ENCODE results near the gene RAB34.

Gene RAB34, protein sequence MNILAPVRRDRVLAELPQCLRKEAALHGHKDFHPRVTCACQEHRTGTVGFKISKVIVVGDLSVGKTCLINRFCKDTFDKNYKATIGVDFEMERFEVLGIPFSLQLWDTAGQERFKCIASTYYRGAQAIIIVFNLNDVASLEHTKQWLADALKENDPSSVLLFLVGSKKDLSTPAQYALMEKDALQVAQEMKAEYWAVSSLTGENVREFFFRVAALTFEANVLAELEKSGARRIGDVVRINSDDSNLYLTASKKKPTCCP

DNA sequence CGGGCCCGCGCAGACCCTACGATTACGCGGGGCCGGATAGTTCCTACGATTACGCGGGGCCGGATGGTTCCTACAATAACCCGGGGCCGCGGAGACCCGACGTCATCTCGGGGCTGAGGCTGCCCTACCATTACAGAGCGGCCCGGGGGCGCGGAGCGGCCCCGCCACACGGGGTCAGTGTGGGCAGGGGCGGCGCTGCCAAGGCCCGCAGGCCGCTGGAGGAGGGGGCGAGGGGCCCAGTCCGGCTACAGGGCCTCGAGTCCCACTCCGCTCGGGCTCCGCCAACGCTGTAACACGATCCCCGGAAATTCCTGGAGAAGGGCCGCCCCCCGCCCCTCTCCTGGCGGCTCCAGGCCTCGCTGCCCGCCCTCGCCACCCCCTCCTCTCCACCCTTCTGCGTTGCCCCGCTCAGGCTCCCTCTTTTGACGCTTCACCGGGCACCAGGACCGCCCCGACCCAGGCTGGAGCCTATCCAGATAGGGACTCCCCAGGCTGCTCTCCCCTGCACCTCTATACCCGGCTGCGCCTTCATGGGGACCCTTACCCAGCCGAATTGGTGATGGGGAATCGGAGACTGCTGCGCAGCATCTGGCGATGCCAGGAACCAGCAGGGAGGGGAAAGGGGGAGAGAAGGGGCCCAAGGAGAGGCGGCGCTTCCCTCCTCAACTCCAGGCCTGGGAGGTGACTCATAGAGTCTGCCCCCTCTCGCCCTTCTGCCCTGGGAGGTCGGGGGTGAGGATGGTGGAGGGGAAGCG, at the start of gene RAB34:
Gene RAB34, minus strand, starts transcription at position 291 of the 755 bp plus-strand sequence. CDS start 602 bp downstream, outside the sequence.
- no peak for DNase-seq

- no peak for DNase-seq
These were observed 47.4 kb upstream of the RAB34 start for GRCh38 chr17:28765038-28765437.

GRCh38 chr17:28763804-28764266, 46.2 kb upstream of the RAB34 start:
- peak; percentile 16 for DNase-seq

DNA sequence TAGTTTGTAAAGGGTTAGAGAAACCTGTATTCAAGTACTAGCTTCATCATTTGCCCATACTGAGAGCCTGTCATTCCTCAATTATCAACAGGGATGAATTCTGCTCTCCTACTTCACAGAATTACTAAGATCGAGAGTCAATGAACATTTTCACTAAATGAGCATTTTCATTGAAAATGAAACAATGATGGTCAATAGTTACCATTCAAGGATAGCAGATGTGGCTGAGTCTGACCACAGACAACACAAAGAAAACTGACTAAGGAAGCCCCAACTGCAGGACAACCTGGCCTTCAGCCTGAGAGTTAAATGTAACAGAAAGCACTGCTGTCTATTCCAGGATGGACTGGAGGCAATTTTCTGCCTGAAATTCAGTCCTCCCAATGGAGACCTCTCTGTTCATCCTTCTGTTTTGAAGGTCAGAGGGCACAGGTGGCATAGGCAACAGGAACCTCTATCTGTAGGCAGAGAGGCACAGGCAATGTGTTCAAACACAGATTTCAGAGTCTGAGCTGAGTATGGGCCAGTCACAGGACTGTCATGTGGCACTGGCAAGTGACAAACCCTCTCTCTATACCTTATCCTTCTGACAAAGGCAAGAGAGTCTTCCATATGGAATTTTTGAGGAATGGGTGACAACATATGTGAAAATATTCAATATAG, 45.6 kb upstream of the RAB34 start:
- DNase-seq, result no peak

DNA sequence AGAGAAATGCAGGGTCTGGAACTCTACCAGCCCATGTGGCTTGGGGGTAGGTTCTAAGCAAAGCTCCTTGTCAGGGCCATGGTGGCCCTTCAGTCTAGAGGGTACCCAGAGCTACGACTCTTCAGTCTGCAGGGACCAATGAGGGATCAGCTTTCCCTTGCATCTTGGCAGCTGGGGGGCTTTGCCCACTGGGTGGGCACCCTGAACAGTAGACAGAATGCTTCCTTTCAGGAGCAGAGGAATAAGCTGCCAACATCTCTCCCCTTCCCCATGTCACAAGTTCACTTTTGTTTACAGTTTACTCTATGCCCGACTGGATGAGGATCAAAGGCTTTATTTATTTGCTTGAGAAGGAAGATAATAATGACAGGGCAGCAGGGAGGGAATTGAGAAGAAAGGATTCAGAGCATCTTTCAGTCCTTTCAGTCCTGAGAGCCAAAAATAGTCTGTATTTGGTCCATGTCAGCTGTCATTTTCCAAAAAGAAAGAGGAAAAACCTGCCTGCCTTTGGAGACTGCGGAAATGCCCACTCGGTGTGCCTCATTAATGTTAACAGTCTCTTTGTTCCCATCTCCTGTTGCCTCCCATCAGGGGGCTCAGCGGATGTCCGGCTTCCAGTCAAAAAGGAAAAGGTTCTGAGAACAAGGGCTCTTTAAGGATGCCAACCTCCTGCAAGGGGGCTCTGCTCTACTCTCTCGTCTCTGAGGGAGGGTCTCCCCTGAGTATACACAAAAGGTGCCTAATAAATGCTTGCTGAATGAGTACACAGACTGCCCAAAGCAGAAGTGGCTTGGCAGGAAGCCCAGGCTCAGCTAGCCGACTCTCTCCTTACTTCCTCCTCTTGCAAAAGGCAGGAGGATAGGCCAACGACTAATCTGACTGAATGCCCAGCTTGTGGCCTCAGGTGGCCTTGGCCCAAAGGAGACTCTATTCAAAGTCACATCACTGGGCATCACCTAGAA, 43.2 kb upstream of the RAB34 start:
- peak; percentile 9 for DNase-seq

GRCh38 chr17:28759256-28759865, 41.7 kb upstream of the RAB34 start:
- DNase-seq, result no peak

DNA sequence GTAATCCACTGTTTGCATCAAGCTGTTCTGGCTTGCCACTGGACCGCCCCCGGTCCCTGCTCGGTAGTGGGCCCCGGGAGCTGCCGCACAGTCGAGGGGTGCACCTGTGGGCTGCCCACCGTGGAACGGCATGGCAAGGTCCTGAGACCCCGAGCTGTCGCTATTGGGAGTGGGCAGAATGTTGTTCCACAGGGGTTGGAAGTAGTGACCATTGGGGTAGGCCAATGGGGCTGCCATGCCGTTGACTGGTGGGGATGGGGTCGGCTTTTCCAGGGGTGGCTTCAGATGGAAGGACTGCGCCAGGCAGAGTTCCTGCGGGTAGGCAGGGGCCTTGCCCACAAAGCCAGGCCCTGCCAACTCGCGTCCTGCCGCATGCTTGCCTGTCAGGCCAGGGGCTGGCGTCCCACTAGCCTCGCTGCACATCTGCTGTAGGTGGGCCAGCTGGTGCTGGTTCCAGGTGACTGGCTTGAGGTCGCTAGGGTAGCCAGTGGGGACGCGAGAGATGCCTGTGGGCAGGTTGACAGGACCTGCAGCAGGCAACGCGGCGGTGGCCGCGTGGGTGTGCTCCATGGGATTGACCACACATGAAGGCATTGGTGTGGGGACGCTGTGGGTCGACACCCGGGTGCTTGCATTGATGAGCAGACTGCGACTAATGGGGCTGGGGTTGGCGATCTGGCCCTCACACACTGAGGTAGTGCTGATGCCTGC, 40.9 kb upstream of the RAB34 start:
- no peak for DNase-seq

- DNase-seq, result no peak
These were observed 38.6 kb upstream of the RAB34 start for GRCh38 chr17:28756049-28756804.

DNA sequence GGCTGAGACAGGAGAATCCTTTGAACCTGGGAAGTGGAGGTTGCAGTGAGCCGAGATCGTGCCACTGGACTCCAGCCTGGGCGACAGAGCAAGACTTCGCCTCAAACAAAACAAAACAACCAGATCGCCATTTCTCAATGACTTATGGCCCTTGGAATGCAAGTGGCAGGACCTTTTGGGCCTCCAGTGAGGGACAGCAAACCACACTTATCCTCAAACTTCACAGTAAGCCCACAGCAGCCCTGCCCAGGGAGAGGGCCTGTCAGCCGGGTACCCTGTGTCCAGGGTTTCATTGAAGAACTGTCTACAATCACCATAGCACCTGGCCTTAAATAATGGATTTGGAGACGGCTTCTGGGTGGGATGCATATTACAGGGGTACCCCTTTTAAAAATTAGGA, 37.8 kb upstream of the RAB34 start:
- DNase-seq, result no peak

DNA sequence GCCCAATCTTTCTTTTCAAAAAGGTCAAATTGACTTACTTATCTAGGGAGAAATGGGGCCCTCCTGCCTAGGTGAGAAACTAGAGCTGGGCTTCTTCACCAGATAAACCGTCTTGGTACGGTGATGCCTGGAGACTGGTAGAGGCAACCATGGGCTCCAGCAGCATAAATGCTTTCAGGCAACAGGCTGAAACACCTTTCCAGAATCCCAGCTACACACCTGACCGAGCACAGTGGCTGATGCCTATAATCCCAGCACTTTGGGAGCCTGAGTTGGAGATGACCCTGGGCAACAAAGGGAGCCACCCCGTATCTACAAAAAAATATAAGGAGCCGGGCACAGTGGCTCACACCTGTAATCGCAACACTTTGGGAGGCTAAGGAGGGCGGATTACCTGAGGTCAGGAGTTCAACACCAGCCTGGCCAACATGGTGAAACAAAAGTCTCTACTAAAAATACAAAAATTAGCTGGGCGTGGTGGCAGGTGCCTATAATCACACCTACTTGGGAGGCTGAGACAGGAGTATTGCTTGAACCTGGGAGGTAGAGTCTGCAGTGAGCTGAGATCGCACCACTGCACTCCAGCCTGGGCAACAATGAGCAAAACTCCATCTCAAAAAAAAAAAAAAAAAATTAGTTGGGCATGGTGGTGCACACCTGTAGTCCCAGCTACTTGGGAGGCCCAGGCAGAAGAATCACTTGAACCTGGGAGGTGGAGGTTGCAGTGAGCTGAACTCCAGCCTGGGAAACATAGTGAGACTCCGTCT, 34.1 kb upstream of the RAB34 start:
- DNase-seq, result no peak

DNA sequence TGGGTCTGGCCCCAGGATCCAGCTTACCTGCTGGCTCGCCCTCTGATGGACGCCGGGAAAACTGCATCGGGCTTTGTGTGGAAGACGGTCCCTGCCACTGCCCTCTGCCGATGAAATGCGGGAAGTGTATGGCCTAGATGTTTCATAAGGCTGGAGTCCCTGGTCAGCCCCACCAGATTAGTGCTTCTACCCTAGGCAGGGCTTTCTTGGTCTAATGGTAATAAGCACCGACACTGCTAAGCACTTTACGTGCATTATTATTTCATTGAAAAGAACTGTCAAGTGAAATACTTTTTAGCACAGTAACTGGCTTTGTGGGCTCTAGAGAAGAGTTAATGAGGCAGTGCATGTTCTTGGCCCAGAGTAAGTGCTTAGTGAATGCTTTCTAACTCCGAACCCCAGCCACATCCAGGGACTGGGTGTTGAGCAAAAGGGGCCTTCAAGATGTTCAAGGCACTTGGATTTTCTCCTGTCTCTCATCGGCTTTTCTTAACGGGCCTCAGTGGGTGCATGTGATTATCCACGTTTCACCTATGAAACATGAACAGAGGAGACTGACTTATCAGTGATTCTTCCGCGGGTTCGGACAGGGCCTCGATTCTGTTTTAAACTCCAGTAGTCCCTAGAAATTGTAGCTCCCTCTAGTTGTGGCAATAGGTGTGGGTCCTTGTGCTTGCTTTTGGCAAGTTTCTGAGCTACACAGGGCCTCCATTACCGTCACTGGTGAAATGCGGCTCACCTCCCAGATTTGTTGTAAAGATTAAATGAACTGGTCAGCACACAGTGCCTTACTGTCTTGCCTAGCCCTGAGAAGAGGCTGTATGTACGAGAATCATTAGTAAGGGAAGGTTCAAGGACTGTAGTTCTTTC, 32.7 kb upstream of the RAB34 start:
- DNase-seq, result peak; percentile 79

DNA sequence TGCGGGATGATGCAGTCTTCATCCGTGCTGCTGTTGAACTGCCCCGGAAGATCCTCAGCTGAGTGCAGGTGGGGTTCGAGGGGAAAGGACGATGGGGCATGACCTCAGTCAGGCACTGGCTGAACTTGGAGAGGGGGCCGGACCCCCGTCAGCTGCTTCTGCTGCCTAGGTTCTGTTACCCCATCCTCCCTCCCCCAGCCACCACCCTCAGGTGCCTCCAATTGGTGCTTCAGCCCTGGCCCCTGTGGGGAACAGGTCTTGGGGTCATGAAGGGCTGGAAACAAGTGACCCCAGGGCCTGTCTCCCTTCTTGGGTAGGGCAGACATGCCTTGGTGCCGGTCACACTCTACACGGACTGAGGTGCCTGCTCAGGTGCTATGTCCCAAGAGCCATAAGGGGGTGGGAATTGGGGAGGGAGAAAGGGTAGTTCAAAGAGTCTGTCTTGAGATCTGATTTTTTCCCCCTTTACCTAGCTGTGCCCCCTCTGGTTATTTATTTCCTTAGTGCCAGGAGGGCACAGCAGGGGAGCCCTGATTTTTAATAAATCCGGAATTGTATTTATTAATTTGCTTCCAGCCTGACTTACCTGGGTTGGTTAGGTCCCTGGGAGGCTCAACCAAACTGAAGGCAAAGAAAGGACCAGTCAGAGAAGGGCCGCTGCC, 32.0 kb upstream of the RAB34 start:
- no peak for DNase-seq

- DNase-seq, result no peak
These were observed 31.3 kb upstream of the RAB34 start for GRCh38 chr17:28748852-28749515.

DNA sequence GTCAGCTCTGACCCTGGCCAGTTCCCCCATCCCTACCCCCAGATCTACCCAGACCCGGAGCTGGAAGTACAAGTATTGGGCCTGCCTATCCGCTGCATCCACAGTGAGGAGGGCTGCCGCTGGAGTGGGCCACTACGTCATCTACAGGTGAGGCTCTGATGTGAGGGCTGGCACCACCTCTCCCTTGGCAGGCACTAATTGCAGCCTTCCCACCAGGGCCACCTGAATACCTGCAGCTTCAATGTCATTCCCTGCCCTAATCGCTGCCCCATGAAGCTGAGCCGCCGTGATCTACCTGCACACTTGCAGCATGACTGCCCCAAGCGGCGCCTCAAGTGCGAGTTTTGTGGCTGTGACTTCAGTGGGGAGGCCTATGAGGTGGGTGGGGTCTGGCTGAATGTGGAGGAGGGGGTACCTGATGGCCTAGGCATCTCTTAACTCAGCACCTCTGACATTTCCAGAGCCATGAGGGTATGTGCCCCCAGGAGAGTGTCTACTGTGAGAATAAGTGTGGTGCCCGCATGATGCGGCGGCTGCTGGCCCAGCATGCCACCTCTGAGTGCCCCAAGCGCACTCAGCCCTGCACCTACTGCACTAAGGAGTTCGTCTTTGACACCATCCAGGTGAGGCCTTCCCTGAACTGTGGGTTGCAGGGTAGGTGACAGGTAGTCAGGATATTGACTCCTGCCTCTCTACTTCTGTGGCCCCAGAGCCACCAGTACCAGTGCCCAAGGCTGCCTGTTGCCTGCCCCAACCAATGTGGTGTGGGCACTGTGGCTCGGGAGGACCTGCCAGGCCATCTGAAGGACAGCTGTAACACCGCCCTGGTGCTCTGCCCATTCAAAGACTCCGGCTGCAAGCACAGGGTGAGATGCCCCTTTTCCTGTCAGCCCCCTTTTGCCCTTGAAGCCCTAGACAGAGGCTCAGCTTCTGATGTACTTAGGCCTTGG, 30.4 kb upstream of the RAB34 start:
- no peak for DNase-seq

GRCh38 chr17:28747051-28747691, 29.5 kb upstream of the RAB34 start:
- no peak for DNase-seq

DNA sequence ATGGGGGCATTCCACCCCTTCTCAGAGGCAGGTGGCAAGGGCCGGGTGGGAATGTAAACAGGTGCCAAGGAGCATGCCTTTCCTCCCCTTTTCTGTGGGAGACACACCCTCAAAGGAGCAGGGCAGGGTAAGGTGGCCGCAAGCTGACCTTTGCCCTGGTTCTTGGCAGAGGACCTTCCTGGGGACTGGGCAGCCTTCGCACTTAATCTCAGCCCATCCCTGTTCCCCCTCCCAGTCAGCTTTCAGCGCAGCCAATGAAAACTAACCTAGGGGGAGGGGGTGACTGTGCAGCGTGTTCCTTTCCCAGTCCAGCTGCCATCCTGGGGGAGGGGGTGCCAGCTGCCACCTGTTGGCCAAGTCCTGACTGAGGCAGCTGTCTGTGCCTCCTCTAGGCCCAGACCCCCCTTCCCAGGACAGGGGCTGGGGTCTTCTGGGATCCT, 29.0 kb upstream of the RAB34 start:
- DNase-seq, result no peak
